Activated T-cell treated with anti-CD3 and anti-CD28 coated beads, Interleukin-2, amount 50 U/mL, for 24 hours (primary cell): Measurements from ENCODE around the gene ODAM.

Experiments used
- DNase-seq: peaks from one replicate; pipeline ENCODE4 v3.0.0-alpha.2; 2020
- H3K27ac Mint-ChIP-seq: 2 replicates; pipeline ENCODE4 v1.8.0; 2020; ENCODE audit warnings: mild to moderate bottlenecking, mixed read lengths
- H3K27me3 Mint-ChIP-seq: 2 replicates; pipeline ENCODE4 v1.8.0; 2020; ENCODE audit warnings: mixed read lengths
- H3K36me3 Mint-ChIP-seq: 2 replicates; pipeline ENCODE4 v1.8.0; 2020; ENCODE audit warnings: low read depth, mixed read lengths
- H3K4me1 Mint-ChIP-seq: 2 replicates; pipeline ENCODE4 v1.8.0; 2020; ENCODE audit warnings: low read depth, mixed read lengths
- H3K4me3 Mint-ChIP-seq: 2 replicates; pipeline ENCODE4 v1.8.0; 2020; ENCODE audit warnings: mild to moderate bottlenecking, moderate library complexity, mixed read lengths
- H3K9me3 Mint-ChIP-seq: 2 replicates; pipeline ENCODE4 v1.8.0; 2020; ENCODE audit warnings: mixed read lengths

ODAM gene

GRCh38 chr4:70195425-70195824, at the start of gene ODAM:
Gene ODAM, plus strand, starts transcription at chr4:70195725. Its CDS starts 819 bp downstream, at chr4:70196544.
- no peak within 1 kb of the TSS for H3K4me3 Mint-ChIP-seq
- no peaks in the 10 kb centered on the region for H3K27me3 Mint-ChIP-seq
- DNase-seq, result no peak
- no peaks in the 10 kb centered on the region for H3K4me1 Mint-ChIP-seq
- no peaks in the 10 kb centered on the region for H3K36me3 Mint-ChIP-seq
- peaks cover 2% of the 10 kb centered on the region for H3K9me3 Mint-ChIP-seq
- H3K27ac Mint-ChIP-seq, result no peak within 1 kb of the TSS

GRCh38 chr4:70151271-70151670, 44.3 kb upstream of the ODAM start:
- Mint-ChIP-seq H3K36me3 (no peaks in the 10 kb centered on the region), H3K9me3 (no peaks in the 10 kb centered on the region), H3K27ac (no peak overlapping the region), H3K4me1 (no peaks in the 10 kb centered on the region), H3K4me3 (no peak overlapping the region), H3K27me3 (no peaks in the 10 kb centered on the region)
- DNase-seq, result no peak

GRCh38 chr4:70152088-70152487, 43.4 kb upstream of the ODAM start:
- no peak overlapping the region for H3K4me3 Mint-ChIP-seq
- H3K36me3 Mint-ChIP-seq, result no peaks in the 10 kb centered on the region
- H3K27me3 Mint-ChIP-seq, result no peaks in the 10 kb centered on the region
- H3K4me1 Mint-ChIP-seq, result no peaks in the 10 kb centered on the region
- no peak overlapping the region for H3K27ac Mint-ChIP-seq
- no peak for DNase-seq
- H3K9me3 Mint-ChIP-seq, result no peaks in the 10 kb centered on the region

- Mint-ChIP-seq H3K4me1 (no peaks in the 10 kb centered on the region), H3K9me3 (no peaks in the 10 kb centered on the region), H3K4me3 (no peak within 1 kb of the TSS), H3K27ac (no peak within 1 kb of the TSS), H3K27me3 (no peaks in the 10 kb centered on the region), H3K36me3 (no peaks in the 10 kb centered on the region)
- no peak for DNase-seq
Measured at GRCh38 chr4:70153937-70154336, 41.6 kb upstream of the ODAM start, which contains the start of gene PRR27. Gene PRR27, plus strand, starts transcription at chr4:70154237. Its CDS starts 139 bp downstream, at chr4:70154376.

GRCh38 chr4:70158576-70158975, 36.9 kb upstream of the ODAM start:
- H3K27me3 Mint-ChIP-seq, result no peaks in the 10 kb centered on the region
- no peaks in the 10 kb centered on the region for H3K9me3 Mint-ChIP-seq
- DNase-seq, result no peak
- H3K4me3 Mint-ChIP-seq, result no peak overlapping the region
- no peaks in the 10 kb centered on the region for H3K36me3 Mint-ChIP-seq
- no peak overlapping the region for H3K27ac Mint-ChIP-seq
- H3K4me1 Mint-ChIP-seq, result no peaks in the 10 kb centered on the region

- Mint-ChIP-seq H3K36me3 (no peaks in the 10 kb centered on the region), H3K27ac (no peak overlapping the region), H3K4me1 (no peaks in the 10 kb centered on the region), H3K27me3 (no peaks in the 10 kb centered on the region), H3K9me3 (no peaks in the 10 kb centered on the region), H3K4me3 (no peak overlapping the region)
- no peak for DNase-seq
Measured at GRCh38 chr4:70177090-70177489, 18.4 kb upstream of the ODAM start.

GRCh38 chr4:70178075-70178660, 17.4 kb upstream of the ODAM start:
- no peak overlapping the region for H3K27ac Mint-ChIP-seq
- H3K4me3 Mint-ChIP-seq, result no peak overlapping the region
- H3K36me3 Mint-ChIP-seq, result no peaks in the 10 kb centered on the region
- H3K4me1 Mint-ChIP-seq, result no peaks in the 10 kb centered on the region
- H3K9me3 Mint-ChIP-seq, result no peaks in the 10 kb centered on the region
- no peak for DNase-seq
- H3K27me3 Mint-ChIP-seq, result no peaks in the 10 kb centered on the region

- Mint-ChIP-seq H3K9me3 (no peaks in the 10 kb centered on the region), H3K4me1 (no peaks in the 10 kb centered on the region), H3K36me3 (no peaks in the 10 kb centered on the region), H3K27me3 (no peaks in the 10 kb centered on the region), H3K27ac (no peak overlapping the region), H3K4me3 (no peak overlapping the region)
- DNase-seq, result no peak
Measured at GRCh38 chr4:70179811-70180210, 15.7 kb upstream of the ODAM start.

GRCh38 chr4:70181864-70182263, 13.7 kb upstream of the ODAM start:
- no peaks in the 10 kb centered on the region for H3K4me1 Mint-ChIP-seq
- H3K27ac Mint-ChIP-seq, result no peak overlapping the region
- no peaks in the 10 kb centered on the region for H3K9me3 Mint-ChIP-seq
- no peaks in the 10 kb centered on the region for H3K36me3 Mint-ChIP-seq
- no peak for DNase-seq
- no peaks in the 10 kb centered on the region for H3K27me3 Mint-ChIP-seq
- H3K4me3 Mint-ChIP-seq, result no peak overlapping the region

- no peak for DNase-seq
- H3K4me3 Mint-ChIP-seq, result no peak overlapping the region
- H3K27me3 Mint-ChIP-seq, result no peaks in the 10 kb centered on the region
- H3K27ac Mint-ChIP-seq, result no peak overlapping the region
- H3K9me3 Mint-ChIP-seq, result no peaks in the 10 kb centered on the region
- no peaks in the 10 kb centered on the region for H3K4me1 Mint-ChIP-seq
- no peaks in the 10 kb centered on the region for H3K36me3 Mint-ChIP-seq
Measured at GRCh38 chr4:70182517-70183167, 12.9 kb upstream of the ODAM start.

GRCh38 chr4:70183168-70183939, 12.2 kb upstream of the ODAM start:
- Mint-ChIP-seq H3K36me3 (no peaks in the 10 kb centered on the region), H3K4me1 (no peaks in the 10 kb centered on the region), H3K27me3 (no peaks in the 10 kb centered on the region), H3K9me3 (no peaks in the 10 kb centered on the region), H3K27ac (no peak overlapping the region), H3K4me3 (no peak overlapping the region)
- no peak for DNase-seq

GRCh38 chr4:70183940-70184246, 11.6 kb upstream of the ODAM start:
- H3K4me3 Mint-ChIP-seq, result no peak overlapping the region
- no peaks in the 10 kb centered on the region for H3K4me1 Mint-ChIP-seq
- DNase-seq, result no peak
- H3K27ac Mint-ChIP-seq, result no peak overlapping the region
- no peaks in the 10 kb centered on the region for H3K36me3 Mint-ChIP-seq
- no peaks in the 10 kb centered on the region for H3K9me3 Mint-ChIP-seq
- H3K27me3 Mint-ChIP-seq, result no peaks in the 10 kb centered on the region

- Mint-ChIP-seq H3K4me1 (no peaks in the 10 kb centered on the region), H3K4me3 (no peak overlapping the region), H3K27me3 (no peaks in the 10 kb centered on the region), H3K27ac (no peak overlapping the region), H3K36me3 (no peaks in the 10 kb centered on the region), H3K9me3 (peaks cover 2% of the 10 kb centered on the region)
- DNase-seq, result no peak
Measured at GRCh38 chr4:70187216-70187615, 8.3 kb upstream of the ODAM start.

GRCh38 chr4:70190579-70190978, 4.9 kb upstream of the ODAM start:
- DNase-seq, result no peak
- no peak overlapping the region for H3K27ac Mint-ChIP-seq
- no peak overlapping the region for H3K4me3 Mint-ChIP-seq
- H3K4me1 Mint-ChIP-seq, result no peaks in the 10 kb centered on the region
- peaks cover 2% of the 10 kb centered on the region for H3K9me3 Mint-ChIP-seq
- no peaks in the 10 kb centered on the region for H3K27me3 Mint-ChIP-seq
- H3K36me3 Mint-ChIP-seq, result no peaks in the 10 kb centered on the region

- Mint-ChIP-seq H3K9me3 (peaks cover 2% of the 10 kb centered on the region), H3K36me3 (no peaks in the 10 kb centered on the region), H3K4me3 (no peak overlapping the region), H3K27ac (no peak overlapping the region), H3K4me1 (no peaks in the 10 kb centered on the region), H3K27me3 (no peaks in the 10 kb centered on the region)
- no peak for DNase-seq
Measured at GRCh38 chr4:70191647-70192046, 3.9 kb upstream of the ODAM start.
